Stimulated activated CD8-positive, alpha-beta memory T cell treated with anti-CD3 and anti-CD28 coated beads, Interleukin-15, amount 100 ng/mL, for 48 hours (primary cell): Measurements from ENCODE around the gene CBFB.
"Not testable (repeated sequence)": the region's sequence is repeated elsewhere in the genome, so short reads cannot be mapped to it uniquely, and the experiment has no call there.

Experiments
- DNase-seq, 2 donors: peaks; one replicate each; pipeline ENCODE4 v3.0.0-alpha.2; 2020; ENCODE audit warnings: low read depth in 2 of 2

CBFB gene

GRCh38 chr16:67098599-67098998, 69.7 kb downstream of the CBFB start:
- DNase-seq: no peak

GRCh38 chr16:67100569-67101310, 71.8 kb downstream of the CBFB start:
- no peak for DNase-seq

- DNase-seq: peak in 1 of 2 donors; percentile 21
Measured at GRCh38 chr16:67101311-67102082, 72.5 kb downstream of the CBFB start.

GRCh38 chr16:67104061-67104460, 75.1 kb downstream of the CBFB start:
- DNase-seq: no peak

- DNase-seq: no peak
Measured at GRCh38 chr16:67104845-67105244, 75.9 kb downstream of the CBFB start.

- DNase-seq: no peak
Measured at GRCh38 chr16:67105246-67105645, 76.3 kb downstream of the CBFB start.

- DNase-seq: no peak
Measured at GRCh38 chr16:67105881-67106280, 76.9 kb downstream of the CBFB start.

- DNase-seq: no peak
Measured at GRCh38 chr16:67108489-67108888, 79.5 kb downstream of the CBFB start.

- no peak for DNase-seq
Measured at GRCh38 chr16:67108931-67109406, 80.0 kb downstream of the CBFB start.

GRCh38 chr16:67109407-67110135, 80.6 kb downstream of the CBFB start, which contains the start of gene PHAF1:
PHAF1 (plus strand) TSS chr16:67109941; CDS start chr16:67110176, 235 bp downstream.
- peak; percentile 91 to 92 for DNase-seq

- DNase-seq: no peak
Measured at GRCh38 chr16:67111951-67112444, 83.0 kb downstream of the CBFB start.

- DNase-seq: no peak
Measured at GRCh38 chr16:67112591-67113399, 83.8 kb downstream of the CBFB start.

GRCh38 chr16:67114793-67115192, 85.8 kb downstream of the CBFB start:
- DNase-seq: no peak

- DNase-seq: no peak
Measured at GRCh38 chr16:67115639-67116038, 86.7 kb downstream of the CBFB start.

- no peak for DNase-seq
Measured at GRCh38 chr16:67116388-67117311, 87.7 kb downstream of the CBFB start.

- no peak for DNase-seq
Measured at GRCh38 chr16:67117716-67118115, 88.8 kb downstream of the CBFB start.

GRCh38 chr16:67120025-67120424, 91.1 kb downstream of the CBFB start:
- no peak for DNase-seq

- not testable (repeated sequence) for DNase-seq
Measured at GRCh38 chr16:67122799-67123198, 93.8 kb downstream of the CBFB start.

- DNase-seq: no peak
Measured at GRCh38 chr16:67128417-67128816, 99.5 kb downstream of the CBFB start.

- DNase-seq: no peak
Measured at GRCh38 chr16:67128887-67129286, 99.9 kb downstream of the CBFB start.
